Inferior parietal cortex (tissue), 1 donor: ENCODE data around the gene PMF1.

Source experiments
- DNase-seq: peaks from one replicate; pipeline ENCODE4 v3.0.0-alpha.2; 2016; ENCODE audit errors: extremely low spot score

PMF1 gene

DNA sequence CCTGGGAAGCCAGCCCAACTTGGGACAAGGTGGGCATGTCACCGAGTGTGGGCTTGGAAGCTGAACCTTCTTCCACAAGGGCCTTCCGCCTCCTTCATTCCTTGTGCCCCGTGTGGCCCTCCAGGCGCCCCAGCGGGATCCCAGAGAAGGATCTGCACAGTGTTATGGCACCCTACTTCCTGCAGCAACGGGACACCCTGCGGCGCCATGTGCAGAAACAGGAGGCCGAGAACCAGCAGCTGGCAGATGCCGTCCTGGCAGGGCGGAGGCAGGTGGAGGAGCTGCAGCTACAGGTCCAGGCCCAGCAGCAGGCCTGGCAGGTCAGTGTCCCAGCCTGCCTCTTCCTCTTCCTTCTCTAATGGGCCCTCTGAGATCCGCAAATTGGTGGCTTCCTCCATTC lies 23.4 kb downstream of the PMF1 start:
- no peak for DNase-seq

DNA sequence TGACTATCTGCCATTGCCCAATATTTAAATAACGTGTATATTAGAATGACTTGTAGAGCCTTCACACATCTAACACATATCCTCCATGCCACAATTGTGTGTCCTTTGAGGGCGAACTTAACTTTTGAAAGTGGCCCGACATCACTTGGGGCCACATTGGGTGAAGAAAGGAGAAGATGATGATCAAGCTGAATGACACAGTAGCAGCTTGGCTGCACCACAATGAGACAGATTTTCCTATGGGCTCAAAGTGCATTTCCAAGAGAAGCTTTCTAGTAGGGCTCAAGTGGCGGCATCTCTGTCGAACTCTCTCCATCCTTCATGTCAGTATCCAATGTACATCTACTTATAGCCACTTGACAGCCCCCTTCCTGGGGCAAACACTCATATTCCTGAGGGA lies 25.4 kb downstream of the PMF1 start:
- no peak for DNase-seq

DNA sequence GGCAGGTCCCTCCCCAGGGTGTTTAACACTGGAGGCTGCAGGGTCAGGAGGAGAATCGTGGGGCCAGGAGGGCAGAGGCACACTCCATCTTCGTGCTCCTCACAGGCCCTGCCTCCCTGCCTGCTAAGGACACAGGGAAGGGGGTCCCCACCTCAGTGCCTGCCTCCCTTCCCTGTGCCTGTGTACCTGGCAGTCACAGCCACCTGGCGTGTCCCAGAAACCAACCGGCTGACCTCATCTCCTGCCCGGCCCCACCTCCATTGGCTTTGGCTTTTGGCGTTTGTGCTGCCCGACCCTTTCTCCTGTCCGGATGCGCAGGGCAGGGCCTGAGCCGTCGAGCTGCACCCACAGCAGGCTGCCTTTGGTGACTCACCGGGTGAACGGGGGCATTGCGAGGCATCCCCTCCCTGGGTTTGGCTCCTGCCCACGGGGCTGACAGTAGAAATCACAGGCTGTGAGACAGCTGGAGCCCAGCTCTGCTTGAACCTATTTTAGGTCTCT lies 28.6 kb downstream of the PMF1 start:
- no peak for DNase-seq

DNA sequence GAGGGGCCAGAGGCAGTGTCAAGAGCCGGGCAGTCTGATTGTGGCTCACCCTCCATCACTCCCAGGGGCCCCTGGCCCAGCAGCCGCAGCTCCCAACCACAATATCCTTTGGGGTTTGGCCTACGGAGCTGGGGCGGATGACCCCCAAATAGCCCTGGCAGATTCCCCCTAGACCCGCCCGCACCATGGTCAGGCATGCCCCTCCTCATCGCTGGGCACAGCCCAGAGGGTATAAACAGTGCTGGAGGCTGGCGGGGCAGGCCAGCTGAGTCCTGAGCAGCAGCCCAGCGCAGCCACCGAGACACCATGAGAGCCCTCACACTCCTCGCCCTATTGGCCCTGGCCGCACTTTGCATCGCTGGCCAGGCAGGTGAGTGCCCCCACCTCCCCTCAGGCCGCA lies 29.1 kb downstream of the PMF1 start, which contains the start of gene BGLAP:
BGLAP (plus strand) TSS at position 259 of the 400 bp plus-strand sequence; CDS start at position 307, 48 bp downstream.
- no peak for DNase-seq

- no peak for DNase-seq
Observed at GRCh38 chr1:156242738-156243137, 29.9 kb downstream of the PMF1 start.

GRCh38 chr1:156244126-156244525 lies 31.3 kb downstream of the PMF1 start:
- no peak for DNase-seq

DNA sequence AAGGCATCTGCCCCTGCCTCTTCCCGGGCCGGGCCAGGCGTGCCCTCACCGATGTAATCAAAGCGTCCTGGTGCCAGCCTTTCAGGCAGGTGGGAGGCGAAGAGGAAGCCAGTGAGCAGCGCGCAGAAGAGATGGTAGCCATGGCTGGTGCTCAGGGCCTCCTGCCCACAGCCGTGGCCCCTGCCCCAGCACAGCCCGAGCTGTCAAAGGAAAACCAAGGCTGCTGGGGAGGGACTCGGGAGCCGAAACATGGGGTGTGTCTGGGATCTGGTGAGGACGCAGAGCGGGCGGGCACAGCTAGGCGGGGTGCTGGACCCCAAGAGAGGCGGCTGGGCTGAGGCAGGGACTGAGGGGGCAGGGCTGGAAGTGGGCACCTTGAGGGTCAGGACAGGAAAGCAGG lies 31.9 kb downstream of the PMF1 start:
- no peak for DNase-seq

DNA sequence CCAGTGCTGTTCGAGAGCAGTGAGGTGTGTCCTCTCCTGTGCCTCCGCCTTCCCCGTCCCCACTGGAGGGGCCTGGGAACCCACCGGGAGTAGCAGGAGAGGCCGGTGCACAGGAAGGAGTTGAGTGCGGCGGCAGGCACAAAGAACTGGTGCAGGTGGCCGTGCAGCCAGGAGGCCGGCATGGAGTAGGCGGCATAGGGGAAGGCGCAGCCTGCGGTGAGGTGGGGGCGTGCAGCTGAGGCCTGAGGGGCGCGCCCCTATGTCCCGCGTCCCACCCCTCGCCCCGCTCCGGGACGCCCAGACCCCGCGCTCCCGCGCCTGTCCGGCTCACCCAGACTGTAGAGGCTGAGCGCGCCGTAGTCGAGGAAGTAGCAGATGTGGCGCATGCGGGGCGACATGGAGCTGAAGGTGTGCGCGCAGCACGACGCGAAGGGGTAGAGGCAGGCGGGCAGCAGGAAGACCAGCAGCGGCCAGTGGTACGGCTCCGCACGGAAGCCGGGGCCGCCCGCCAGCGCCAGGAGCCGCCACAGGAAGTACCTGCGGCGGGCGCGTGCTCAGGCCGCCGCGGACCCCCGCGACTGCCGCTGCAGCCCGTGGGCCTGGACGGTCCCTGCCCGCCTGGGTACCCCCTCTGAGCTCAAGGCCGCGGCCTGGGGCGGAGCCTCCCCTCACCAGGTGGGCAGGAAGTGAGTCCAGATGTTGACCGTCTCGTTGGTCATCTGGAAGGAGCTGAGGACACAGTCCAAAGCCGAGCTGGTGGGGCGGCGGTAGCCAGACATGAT lies 32.8 kb downstream of the PMF1 start:
- DNase-seq, result no peak

DNA sequence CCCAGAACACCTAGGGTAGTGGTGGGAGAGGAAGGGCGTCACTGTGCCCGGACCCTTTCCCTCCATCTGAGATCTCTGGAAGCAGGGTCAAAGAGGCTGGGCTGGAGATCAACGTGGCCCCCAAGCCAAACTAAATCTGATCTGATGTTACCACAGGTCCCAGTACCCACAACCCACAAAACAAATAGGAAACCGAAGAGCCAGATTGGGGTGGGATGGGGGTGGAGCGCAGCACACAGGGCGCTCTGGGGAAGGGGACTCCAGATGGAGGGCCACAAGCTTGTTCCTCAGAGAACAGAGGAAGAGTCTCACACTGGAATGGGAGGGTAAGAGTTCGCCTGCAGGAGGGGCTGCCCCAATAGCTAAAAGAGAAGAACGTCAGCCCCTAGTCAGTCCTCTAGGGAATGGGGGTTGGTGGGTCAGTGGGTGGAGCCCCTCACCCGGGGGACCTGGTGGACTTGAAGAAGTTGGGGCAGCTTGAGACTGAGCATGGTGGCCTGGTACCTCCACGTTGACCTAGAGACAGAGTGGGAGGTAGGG lies 33.5 kb downstream of the PMF1 start:
- DNase-seq, result no peak

DNA sequence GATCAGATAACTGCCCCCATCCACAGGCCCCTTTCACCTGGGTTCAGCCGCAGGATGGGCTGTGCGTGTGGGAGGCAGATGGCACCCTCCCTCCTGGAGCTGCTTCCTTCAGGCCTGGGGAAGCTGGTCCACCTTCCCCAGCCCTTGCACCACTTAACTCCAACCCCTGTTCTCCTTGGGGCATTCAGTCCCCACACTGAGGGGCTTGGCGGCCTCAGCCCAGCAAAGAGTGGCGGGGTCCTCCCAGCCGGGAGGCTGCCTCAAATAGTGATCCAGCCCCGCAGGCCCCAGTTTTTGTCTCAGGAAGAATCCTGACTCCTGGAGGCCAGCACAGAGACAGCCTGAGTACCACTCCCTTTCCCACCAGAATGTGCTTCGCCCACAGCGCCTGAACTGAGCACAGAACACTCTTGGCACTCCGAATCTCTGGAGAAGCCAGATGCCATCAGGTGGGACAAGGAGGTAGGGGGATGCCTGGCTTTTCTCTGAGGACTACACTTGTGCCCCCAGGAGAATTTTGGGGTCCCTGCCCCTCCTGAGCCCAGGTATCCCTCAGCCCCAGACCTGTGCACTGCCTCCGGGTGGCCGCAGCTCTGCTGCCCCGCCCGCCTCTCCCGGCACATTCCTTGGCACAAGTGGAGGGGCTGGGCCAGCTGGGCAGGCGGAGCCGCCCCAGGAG lies 34.1 kb downstream of the PMF1 start:
- no peak for DNase-seq

DNA sequence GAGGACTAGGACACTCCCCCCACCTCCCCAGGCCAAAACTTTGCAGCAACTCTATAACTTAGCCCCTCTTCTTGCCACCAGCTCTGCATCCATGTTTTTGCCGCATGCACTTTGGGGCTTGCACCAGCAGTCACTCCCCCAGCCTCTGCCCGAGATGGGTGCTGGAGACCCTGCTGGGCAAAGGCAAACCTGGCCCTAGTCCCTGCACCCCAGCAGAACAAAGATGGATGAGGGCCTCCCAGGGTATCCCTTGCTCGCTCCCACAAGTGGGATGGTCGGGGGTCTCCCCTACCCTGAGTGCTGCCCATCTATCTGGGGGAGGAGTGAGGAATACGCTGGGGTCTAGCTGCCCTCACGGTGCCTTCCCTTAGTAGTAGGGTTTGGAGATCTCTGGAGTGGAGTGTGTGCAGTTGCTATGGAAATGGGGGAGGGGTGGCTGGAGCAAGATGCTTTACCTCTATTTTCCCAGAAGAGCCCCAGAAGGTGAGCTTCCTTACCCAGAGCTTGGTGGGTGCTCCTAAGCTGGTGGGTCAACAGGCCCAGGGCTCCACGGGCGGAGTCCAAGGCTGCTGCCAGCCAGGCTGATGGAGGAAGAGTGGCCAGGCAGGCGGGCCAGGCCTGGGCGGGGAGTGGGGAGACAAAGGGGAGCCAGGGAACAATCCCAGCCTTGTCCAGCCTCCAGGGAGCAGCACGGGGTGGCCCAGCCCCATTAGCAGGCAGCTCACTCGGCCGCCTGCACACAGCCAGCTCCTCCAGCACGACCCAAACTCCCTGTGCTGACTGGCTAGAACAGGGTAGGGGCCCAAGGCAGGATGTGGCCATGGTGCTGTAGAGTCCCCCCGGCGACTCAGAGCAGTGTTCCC lies 34.9 kb downstream of the PMF1 start, which contains the start of gene PAQR6:
PAQR6 (minus strand) TSS at position 597 of the 863 bp plus-strand sequence. CDS start 1,325 bp downstream, outside the sequence.
- DNase-seq, result peak; percentile 81

- DNase-seq, result no peak
Observed at GRCh38 chr1:156248323-156248683, 35.5 kb downstream of the PMF1 start.

DNA sequence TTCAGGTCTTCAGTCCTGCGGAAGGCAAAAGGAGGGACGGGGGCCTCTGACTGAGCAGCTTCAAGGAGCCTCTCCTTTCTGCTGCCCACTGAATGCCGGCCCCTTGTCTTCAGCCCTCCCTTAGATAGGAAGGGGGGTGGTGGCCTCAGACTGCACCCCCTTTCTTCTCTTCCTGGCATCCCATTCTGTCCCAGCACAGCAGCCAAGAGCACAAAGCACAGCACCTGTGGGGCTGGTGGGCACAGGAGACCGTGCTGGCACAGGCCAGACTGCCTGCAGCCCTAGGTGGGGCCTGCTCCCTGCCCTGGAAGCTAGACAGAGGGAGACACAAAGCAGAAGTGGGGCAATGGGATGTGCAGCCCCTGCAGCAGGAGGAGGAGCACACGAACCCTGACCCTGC lies 36.8 kb downstream of the PMF1 start:
- DNase-seq, result no peak

DNA sequence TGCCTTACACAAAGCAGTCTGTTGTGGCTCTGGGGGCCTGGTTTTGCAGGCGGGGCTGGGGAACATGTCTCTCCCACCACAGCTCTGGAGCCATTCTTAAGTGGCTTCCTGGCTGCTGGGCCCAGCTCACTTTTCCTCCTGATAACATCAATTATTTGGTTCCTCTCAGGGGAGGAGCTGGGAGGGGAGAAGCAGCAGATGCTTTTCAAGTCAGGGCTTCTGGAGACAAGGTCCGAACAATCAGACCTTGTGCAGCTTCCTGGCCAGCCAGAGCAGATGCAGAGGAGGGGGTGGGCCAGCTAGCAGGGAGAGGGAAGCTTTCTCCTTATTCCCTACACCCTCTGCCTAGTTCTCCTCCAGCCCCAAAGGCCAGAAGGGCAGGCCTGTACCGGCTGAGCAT lies 38.7 kb downstream of the PMF1 start:
- no peak for DNase-seq

GRCh38 chr1:156253634-156254033 lies 40.8 kb downstream of the PMF1 start:
- no peak for DNase-seq

- no peak for DNase-seq
Observed at GRCh38 chr1:156257711-156258110, 44.9 kb downstream of the PMF1 start.

DNA sequence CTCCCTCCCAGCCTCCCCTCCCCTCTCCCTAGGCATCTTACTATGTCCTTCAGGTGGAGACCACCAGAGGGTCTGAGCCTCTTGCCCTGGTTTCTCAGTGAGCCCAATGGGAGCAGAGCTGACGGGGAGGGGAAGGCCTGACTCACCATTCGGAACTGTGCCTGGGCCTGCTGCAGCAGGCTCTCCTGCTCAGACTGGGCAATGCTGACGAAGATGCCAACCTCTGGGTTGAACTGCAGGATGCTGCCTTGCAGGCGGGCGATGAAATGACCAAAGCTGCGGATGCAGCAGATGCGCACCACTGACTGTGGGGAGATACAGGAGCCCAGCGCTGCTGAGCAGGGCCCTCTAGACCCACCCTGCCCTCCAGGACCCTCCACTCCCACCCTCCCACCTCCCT lies 46.1 kb downstream of the PMF1 start:
- no peak for DNase-seq

GRCh38 chr1:156259805-156260204 lies 47.0 kb downstream of the PMF1 start:
- DNase-seq, result no peak

GRCh38 chr1:156260896-156261295 lies 48.1 kb downstream of the PMF1 start:
- DNase-seq, result no peak

- no peak for DNase-seq
Observed at GRCh38 chr1:156262461-156263287, 49.9 kb downstream of the PMF1 start.

- DNase-seq, result no peak
Observed at GRCh38 chr1:156263288-156263655, 50.5 kb downstream of the PMF1 start.
